Lower leg skin (tissue), 3 donors: ENCODE data around the gene MS4A6E.

Experiments used
- POLR2A ChIP-seq, 2 donors: fragments of 450-650 bp; IDR thresholded peaks; one replicate each; pipeline ENCODE4 v1.6.1; 2016 to 2017; ENCODE audit warnings: antibody characterized with exemption in 2 of 2, mild to moderate bottlenecking in 1 of 2, moderate library complexity in 1 of 2
- TF ChIP-seq, protein P1 (sequence below), 3 donors: fragments of 450-650 bp; IDR thresholded peaks; one replicate each; pipeline ENCODE4 v1.5.1; 2016; ENCODE audit warnings: antibody characterized with exemption in 3 of 3, mild to moderate bottlenecking in 3 of 3, moderate library complexity in 2 of 3

DNA sequence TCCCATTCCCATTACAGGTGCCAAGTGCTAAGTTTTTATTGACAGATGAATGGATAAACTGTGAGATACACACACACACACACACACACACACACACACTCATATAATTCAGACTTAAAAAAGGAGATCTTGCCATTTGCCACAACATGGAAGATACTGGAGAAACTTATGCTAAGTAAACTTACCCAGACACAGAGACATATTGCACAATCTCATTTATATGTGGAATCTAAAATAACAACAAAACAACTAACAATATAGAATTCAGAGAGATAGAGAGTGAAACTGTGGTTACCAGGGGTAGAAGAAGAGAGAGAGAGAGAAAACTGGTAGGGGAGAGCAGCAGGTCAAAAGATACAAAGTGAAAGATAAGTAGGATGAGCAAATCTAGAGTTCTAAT is 1.4 kb downstream of the MS4A6E start:
- TF ChIP-seq, protein P1, sequence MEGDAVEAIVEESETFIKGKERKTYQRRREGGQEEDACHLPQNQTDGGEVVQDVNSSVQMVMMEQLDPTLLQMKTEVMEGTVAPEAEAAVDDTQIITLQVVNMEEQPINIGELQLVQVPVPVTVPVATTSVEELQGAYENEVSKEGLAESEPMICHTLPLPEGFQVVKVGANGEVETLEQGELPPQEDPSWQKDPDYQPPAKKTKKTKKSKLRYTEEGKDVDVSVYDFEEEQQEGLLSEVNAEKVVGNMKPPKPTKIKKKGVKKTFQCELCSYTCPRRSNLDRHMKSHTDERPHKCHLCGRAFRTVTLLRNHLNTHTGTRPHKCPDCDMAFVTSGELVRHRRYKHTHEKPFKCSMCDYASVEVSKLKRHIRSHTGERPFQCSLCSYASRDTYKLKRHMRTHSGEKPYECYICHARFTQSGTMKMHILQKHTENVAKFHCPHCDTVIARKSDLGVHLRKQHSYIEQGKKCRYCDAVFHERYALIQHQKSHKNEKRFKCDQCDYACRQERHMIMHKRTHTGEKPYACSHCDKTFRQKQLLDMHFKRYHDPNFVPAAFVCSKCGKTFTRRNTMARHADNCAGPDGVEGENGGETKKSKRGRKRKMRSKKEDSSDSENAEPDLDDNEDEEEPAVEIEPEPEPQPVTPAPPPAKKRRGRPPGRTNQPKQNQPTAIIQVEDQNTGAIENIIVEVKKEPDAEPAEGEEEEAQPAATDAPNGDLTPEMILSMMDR (IDR thresholded peaks at IDR 0.05), result no peak
- no peak for TF ChIP-seq POLR2A (IDR thresholded peaks at IDR 0.05)
